Thyroid gland (tissue), 4 donors: ENCODE measurements around the gene YAP1. TPM values are rescaled to one million over a fixed set of nuclear protein-coding genes. Genes with fewer than 3 reads are reported as not detected.

Experiments used
- DNase-seq, 2 donors: peaks; one replicate each; pipeline ENCODE4 v3.0.0-alpha.2; 2019
- H3K27ac ChIP-seq, 3 donors: fragments of 200-600 bp; sonication (generic); 1 replicate in 2 of 3; 2 replicates in 1 of 3; pipeline ENCODE4 v1.5.1; 2016 to 2019; ENCODE audit warnings: mild to moderate bottlenecking in 1 of 3, moderate library complexity in 1 of 3
- H3K27me3 ChIP-seq: fragments of 200-600 bp; sonication (generic); one replicate; pipeline ENCODE4 v1.5.1; 2019
- H3K36me3 ChIP-seq, 2 donors: fragments of 200-600 bp; sonication (generic); one replicate each; pipeline ENCODE4 v1.5.1; 2016 to 2019
- H3K4me1 ChIP-seq, 2 donors: fragments of 200-600 bp; sonication (generic); one replicate each; pipeline ENCODE4 v1.5.1; 2017 to 2019
- H3K4me3 ChIP-seq, 3 donors: fragments of 200-600 bp; sonication (generic); replicated peaks in 1 of 3; 1 replicate in 2 of 3; 2 replicates in 1 of 3; pipeline ENCODE4 v1.5.1; 2016; ENCODE audit warnings: mild to moderate bottlenecking in 1 of 3
- H3K9me3 ChIP-seq: fragments of 200-600 bp; sonication (generic); one replicate; pipeline ENCODE4 v1.5.1; 2017
- CTCF ChIP-seq, 6 experiments: fragments of 200-600 bp in 3 of 6; fragments of 450-650 bp in 3 of 6; sonication (generic) in 3 of 6; IDR thresholded peaks; one replicate each; pipeline ENCODE4 v1.5.1; 2016 to 2019; ENCODE audit warnings: antibody characterized with exemption in 6 of 6, mild to moderate bottlenecking in 2 of 6, inconsistent platforms in 1 of 6, moderate library complexity in 1 of 6
- POLR2A ChIP-seq, 2 donors: fragments of 450-650 bp; IDR thresholded peaks; one replicate each; pipeline ENCODE4 v1.6.1; 2017; ENCODE audit warnings: antibody characterized with exemption in 2 of 2, mild to moderate bottlenecking in 2 of 2, moderate library complexity in 1 of 2
- WGBS, 2 donors: methylation state at CpG; one replicate each; pipeline ENCODE4 v1.1.5; 2017; 5-methylcytosine and 5-hydroxymethylcytosine counted together
- intact Hi-C: fragments of 100-400 bp; cut with DNase I; formaldehyde crosslinking; loops from one replicate; pipeline ENCODE4 v1.15.1; 2023
- total RNA-seq, 4 donors: library from RNA; depleted of rRNA; stranded (reverse); fragments of >200 nt; gene quantifications; one replicate each; pipeline ENCODE4 v1.2.3, GENCODE V29; 2016

YAP1 gene
- total RNA-seq, 4 donors from 2014 or later = 162 to 202 (median 176) TPM

- Histone ChIP-seq H3K4me3 (no peak overlapping the region), H3K9me3 (no peaks in the 10 kb centered on the region), H3K27me3 (no peaks in the 10 kb centered on the region), H3K27ac (no peak overlapping the region), H3K4me1 (peaks cover 0 to 8% of the 10 kb centered on the region in 2 donors), H3K36me3 (peaks cover 5 to 6% of the 10 kb centered on the region in 2 donors)
- intact Hi-C loops = no loop called here
- no peak for TF ChIP-seq POLR2A (IDR thresholded peaks at IDR 0.05)
- TF ChIP-seq CTCF (IDR thresholded peaks at IDR 0.05) = no peak
- DNase-seq = no peak
These were observed 119.9 kb downstream of the YAP1 start for GRCh38 chr11:102230186-102230585.

GRCh38 chr11:102230911-102231310 is 120.7 kb downstream of the YAP1 start:
- no peak for TF ChIP-seq CTCF (IDR thresholded peaks at IDR 0.05)
- intact Hi-C loops = no loop called here
- 90% methylated on average over 4 of the region's 4 CpGs for WGBS, 2 donors
- no peaks in the 10 kb centered on the region for H3K9me3 ChIP-seq
- DNase-seq = no peak
- no peak overlapping the region for H3K27ac ChIP-seq
- H3K36me3 ChIP-seq = peaks cover 5 to 6% of the 10 kb centered on the region in 2 donors
- H3K4me3 ChIP-seq = no peak overlapping the region
- no peaks in the 10 kb centered on the region for H3K27me3 ChIP-seq
- peaks cover 0 to 8% of the 10 kb centered on the region in 2 donors for H3K4me1 ChIP-seq

GRCh38 chr11:102234779-102235439 is 124.7 kb downstream of the YAP1 start:
- intact Hi-C loops = no loop called here
- Histone ChIP-seq H3K4me1 (peaks cover 0 to 4% of the 10 kb centered on the region in 2 donors), H3K27ac (no peak overlapping the region), H3K36me3 (no peaks in the 10 kb centered on the region), H3K4me3 (no peak overlapping the region), H3K27me3 (no peaks in the 10 kb centered on the region), H3K9me3 (no peaks in the 10 kb centered on the region)
- 67 to 70% methylated on average over 7 of the region's 7 CpGs for WGBS, 2 donors
- no peak for DNase-seq
- TF ChIP-seq CTCF (IDR thresholded peaks at IDR 0.05) = no peak
- TF ChIP-seq POLR2A (IDR thresholded peaks at IDR 0.05) = no peak

- Histone ChIP-seq H3K4me1 (peaks cover 3 to 11% of the 10 kb centered on the region in 2 donors), H3K27ac (no peak overlapping the region), H3K36me3 (no peaks in the 10 kb centered on the region), H3K27me3 (no peaks in the 10 kb centered on the region), H3K9me3 (no peaks in the 10 kb centered on the region), H3K4me3 (no peak overlapping the region)
- WGBS, 2 donors = 83 to 88% methylated on average over 5 of the region's 5 CpGs
- no peak for DNase-seq
- intact Hi-C loops = no loop called here
- TF ChIP-seq CTCF (IDR thresholded peaks at IDR 0.05) = no peak
- TF ChIP-seq POLR2A (IDR thresholded peaks at IDR 0.05) = no peak
These were observed 127.0 kb downstream of the YAP1 start for GRCh38 chr11:102237096-102237735.

- Histone ChIP-seq H3K36me3 (no peaks in the 10 kb centered on the region), H3K9me3 (no peaks in the 10 kb centered on the region), H3K27me3 (no peaks in the 10 kb centered on the region), H3K4me3 (no peak overlapping the region), H3K27ac (no peak overlapping the region), H3K4me1 (peaks cover 3 to 14% of the 10 kb centered on the region in 2 donors)
- intact Hi-C loops = no loop called here
- no peak for DNase-seq
- TF ChIP-seq POLR2A (IDR thresholded peaks at IDR 0.05) (no peak), CTCF (IDR thresholded peaks at IDR 0.05) (no peak)
These were observed 128.2 kb downstream of the YAP1 start for GRCh38 chr11:102238391-102238821.
